NCI-H1930 (cell line): Measurements from ENCODE around the gene BAD.
"Not testable (repeated sequence)": the region's sequence is repeated elsewhere in the genome, so short reads cannot be mapped to it uniquely, and the experiment has no call there.

ENCODE experiments used
- DNase-seq, 2 experiments: peaks; one replicate each; lab custom pipeline; 2025; lab: John Stamatoyannopoulos, UW

The BAD gene

GRCh38 chr11:64256300-64256699, 28.2 kb downstream of the BAD start:
- no peak for DNase-seq

- DNase-seq = no peak
Measured at GRCh38 chr11:64255135-64256128, 29.0 kb downstream of the BAD start.

GRCh38 chr11:64254326-64254725, 30.1 kb downstream of the BAD start:
- no peak for DNase-seq

DNA sequence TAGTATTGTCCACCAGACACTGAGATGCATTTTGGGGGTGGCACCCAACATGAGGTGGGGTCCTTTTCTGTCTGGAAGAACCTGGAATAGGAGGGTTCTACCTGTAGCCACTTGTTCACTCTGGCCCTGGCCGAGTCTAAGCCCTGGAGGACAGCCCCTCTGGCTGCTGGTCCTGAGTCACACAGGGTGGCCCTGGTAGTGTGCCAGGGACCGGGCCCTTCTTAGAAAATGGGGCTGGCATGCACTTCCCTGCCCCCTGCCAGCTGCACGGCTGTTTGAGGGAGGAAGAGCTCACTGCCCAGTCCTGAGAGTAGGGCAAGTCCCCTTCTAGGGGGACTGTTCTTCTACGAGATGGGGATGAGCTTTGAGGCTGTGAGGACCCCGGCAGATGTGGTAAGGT, 31.0 kb downstream of the BAD start:
- DNase-seq = no peak

DNA sequence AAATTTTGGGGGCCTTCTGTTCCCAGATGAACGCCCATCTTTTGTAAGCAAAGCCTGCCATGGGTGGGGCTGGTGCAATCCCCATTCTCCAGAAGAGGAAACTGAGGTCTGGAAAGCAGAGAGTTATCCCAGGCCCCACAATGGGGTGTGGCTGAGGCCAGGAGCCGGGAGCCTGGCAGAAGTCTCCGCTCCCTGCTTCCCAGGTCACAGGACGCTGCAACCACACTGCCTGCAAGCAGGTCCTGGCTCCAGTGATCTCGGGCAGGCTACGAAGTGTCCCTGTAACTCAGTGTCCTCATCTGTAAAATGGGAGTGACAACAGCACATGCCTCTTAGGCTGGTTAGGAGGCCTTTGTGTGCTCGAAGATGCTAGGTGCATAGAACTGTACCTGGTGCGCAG, 31.4 kb downstream of the BAD start:
- no peak for DNase-seq

DNA sequence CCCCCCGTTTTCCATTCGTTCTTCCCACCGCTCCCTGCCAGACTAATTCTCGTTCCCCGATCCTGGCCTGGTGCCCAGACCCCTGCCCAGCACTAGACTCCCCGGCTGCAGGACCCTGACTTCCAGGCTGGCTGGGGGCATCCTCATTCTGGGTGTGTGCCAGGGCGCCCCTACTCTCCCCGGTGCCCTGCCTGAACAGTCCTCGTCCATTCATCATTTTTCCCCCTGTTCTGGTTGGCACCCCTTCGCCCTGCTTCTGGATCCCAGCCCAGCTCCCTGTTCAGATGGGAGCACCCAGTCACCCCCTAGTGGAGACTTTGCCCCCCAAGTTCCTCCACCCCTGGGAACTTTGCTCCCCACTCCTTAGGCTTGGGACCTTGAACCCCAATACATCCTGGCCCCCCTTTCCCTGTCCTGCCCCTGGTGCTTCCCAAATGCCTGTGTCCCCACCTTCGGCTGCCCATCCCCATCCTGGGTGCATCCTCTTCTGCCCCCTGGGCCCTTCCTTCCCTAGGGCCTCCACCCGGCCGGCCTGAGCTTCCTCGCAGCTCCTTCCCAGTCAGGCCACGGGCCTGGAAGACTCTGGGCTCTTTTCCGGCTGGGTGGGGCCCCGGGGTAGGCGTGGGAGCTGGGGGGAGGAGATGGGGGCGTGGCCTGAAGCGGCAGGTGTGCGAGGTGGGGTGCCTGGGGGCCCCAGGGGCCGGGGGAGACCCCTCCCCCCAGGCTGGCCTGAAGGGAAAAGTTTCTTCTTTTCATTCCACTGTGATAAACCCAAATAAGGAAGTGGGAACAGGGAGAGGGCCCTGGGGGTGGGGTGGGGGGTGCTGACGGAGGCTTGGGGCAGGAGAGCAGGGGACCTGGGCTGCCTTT, 32.2 kb downstream of the BAD start:
- DNase-seq = no peak

GRCh38 chr11:64251753-64252002, 32.8 kb downstream of the BAD start:
- no peak for DNase-seq

GRCh38 chr11:64251016-64251752, 33.3 kb downstream of the BAD start, which contains the start of gene PLCB3:
Gene PLCB3 (plus strand): TSS chr11:64251530. CDS start chr11:64251650, 120 bp downstream.
- DNase-seq = peak; percentile 38 to 58

GRCh38 chr11:64250415-64251015, 34.0 kb downstream of the BAD start:
- DNase-seq = no peak

- DNase-seq = no peak
Measured at GRCh38 chr11:64249563-64250414, 34.7 kb downstream of the BAD start.

DNA sequence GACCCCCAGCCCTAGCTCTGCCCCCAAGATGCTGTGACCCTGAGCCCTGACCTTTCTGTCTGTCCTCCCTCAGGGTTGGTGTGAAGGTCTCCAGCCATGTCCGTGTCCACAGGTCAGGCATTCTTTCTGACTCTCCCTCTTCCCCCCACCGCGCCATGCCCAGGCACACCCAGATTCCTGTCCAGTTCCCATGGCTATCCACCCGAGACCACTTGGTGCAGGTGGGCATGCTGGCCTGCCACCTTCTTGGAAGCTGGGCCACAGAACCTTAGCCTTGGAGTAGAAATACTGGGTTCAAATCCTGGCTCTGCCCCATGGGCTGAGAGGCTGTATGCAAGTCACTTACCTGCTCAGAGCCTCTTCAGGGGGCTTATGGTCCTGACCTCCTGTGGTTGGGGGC, 35.4 kb downstream of the BAD start:
- no peak for DNase-seq

DNA sequence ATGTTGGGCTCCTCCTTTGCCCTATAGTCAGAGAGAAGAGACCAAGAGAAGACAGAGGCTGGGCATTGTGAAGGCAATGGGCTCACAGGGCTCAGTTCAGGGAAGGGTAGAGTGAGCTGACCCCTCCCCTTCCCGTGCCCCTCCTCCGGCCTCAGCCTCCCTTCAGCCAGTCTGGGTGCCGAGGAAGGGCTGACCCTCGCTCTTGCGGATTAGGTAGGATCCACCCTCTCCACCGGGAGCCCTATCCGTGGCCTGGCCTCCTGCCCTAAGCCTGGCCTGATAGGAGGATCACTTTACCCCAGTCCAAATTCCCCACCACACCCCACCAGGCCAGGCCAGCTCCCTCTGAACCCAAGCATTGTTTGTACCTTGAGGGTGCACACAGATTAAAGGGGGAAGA, 35.9 kb downstream of the BAD start:
- DNase-seq = no peak

DNA sequence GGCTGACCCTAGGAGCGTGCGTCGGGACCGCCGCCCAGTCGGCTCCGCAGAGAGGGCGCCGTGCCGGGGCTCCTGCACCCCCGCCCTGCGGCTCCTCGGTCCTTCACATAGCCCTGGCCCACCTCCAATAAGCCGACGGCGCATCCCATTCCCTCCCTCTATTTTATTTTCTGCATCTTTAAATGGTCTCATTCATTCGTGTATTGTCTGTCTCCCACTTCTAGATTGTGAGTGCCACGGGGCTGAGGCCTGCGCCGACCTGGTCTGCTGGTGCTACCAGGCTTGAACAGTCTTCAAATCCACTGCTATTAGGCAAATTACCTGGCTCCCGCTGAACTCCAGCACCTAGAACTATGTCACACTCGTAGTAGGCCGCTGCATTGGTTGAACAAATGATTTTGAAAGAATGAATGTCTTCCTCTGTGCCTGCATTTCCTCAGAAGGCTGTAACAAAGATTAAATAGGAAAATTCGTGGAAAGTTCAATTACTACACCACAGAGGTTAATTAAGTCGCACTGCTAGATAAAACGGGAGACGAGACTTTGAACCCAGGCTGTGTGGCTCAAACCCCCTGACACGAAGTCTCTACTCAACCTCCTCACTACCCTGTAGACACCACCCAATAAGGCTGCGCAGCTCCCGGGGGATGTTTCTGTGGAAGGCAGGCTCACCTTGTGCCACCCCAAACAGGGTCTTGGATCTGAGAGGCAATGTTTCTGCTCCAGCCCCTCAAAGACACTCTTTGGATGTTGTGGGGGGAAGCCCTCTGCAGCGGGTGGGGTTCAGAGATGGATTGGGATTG, 36.5 kb downstream of the BAD start:
- DNase-seq = no peak

GRCh38 chr11:64246871-64247728, 37.4 kb downstream of the BAD start, which contains the start of gene PPP1R14B:
Gene PPP1R14B (minus strand): TSS chr11:64246943. CDS start chr11:64246673, 270 bp downstream.
- DNase-seq = peak; percentile 91 to 92

DNA sequence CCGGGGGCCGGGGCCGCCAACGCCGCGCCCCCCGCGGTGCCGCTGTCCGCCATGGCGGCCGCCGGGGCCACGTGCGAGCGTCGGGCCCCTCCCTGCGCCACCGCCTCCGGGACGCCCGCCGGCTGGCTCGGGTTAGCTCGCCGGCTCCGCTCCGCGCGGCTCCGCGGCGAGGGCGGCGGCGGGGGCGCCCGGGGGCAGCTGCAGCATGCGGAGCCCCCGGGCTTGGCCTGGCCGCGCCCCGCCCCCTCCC, 37.9 kb downstream of the BAD start:
- not testable (repeated sequence) for DNase-seq

DNA sequence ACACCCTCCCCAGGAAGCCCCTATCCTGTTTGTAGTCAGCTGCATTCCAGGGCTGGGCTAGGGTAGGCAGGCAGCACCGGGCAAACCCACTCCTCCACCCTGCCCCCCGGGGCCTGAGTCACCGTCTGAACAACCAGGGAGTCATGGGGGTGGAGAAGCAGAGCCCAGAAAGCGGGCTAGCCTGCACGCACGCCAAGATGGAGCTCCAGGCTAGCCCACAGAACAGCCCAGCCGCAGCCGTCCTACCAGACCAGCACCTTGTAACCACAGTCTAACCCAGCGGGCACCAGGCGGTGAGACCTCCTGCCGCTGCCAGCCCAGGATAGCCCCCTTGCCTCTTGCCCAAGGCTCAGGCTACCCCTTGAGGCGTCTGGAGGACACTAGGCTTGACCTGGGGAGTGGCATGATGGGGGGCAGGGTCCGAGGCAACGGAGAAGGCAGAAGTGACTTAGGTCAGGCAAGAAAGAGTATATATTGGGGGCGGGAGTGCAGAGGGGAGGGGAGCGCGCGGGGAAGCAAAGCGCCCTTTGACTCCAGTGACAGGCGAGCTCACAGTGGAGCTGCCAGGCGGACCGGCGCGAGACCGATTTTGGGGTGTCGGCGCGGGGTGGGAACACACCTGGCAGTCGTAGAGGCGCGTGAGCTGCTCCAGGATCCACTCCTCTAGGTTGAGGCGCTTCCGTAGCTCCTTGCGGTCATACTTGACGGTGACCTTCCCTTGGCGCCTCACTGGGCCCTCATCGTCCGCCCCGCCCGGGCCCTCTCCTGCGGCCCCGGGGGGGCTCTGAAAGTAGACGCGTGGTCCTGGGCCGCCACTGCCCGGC, 38.5 kb downstream of the BAD start:
- no peak for DNase-seq

DNA sequence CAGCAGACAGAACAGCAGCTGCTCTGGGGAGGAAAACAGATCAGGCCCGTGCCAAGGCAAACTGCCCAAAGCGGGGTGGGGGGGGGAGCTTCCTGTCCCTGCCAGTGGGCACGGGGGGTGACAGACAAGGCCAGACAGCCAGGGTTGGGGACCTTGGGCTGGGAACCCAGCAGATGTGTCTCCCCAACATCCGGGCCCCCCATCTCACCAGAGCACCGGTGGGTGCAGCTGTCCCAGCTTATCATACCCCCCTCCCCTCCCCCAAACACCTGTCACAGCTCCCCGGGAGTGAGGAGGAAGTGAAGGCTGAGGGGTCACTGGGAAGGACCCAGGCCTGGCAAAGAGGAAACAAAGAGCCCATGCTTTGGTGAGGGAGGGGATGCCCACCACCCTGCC, 39.1 kb downstream of the BAD start:
- no peak for DNase-seq

GRCh38 chr11:64244966-64245365, 39.5 kb downstream of the BAD start:
- DNase-seq = no peak
